ENCODE measurements around the gene CDC42BPA.

Gene CDC42BPA

GRCh38 chr1:227068883-227069282, 249.4 kb downstream of the CDC42BPA start:
- no CpG with 5 or more reads among the region's 2 CpGs for WGBS (ENCODE audit: insufficient coverage, insufficient read length)

GRCh38 chr1:227066999-227067398, 251.3 kb downstream of the CDC42BPA start:
- DNase-seq (ENCODE audit: low read depth, low spot score): no peak
- WGBS (ENCODE audit: insufficient coverage, insufficient read length): no CpG with 5 or more reads among the region's 1 CpG

More at GRCh38 chr1:227068883-227069282, 249.4 kb downstream of the CDC42BPA start:
- no peaks in the 10 kb centered on the region for H3K27me3 ChIP-seq (ENCODE audit: control insufficient read depth, insufficient read depth, low read length)
- no peaks in the 10 kb centered on the region for H3K4me1 ChIP-seq (ENCODE audit: control insufficient read depth, insufficient read depth, low read length)
- H3K27ac ChIP-seq (ENCODE audit: low read length): no peak overlapping the region
- no peak overlapping the region for H3K4me3 ChIP-seq (ENCODE audit: low read length)
- no peak for DNase-seq (ENCODE audit: low read depth, low spot score)
- no peaks in the 10 kb centered on the region for H3K36me3 ChIP-seq (ENCODE audit: control insufficient read depth, insufficient read depth, low read length)
- no peaks in the 10 kb centered on the region for H3K9me3 ChIP-seq (ENCODE audit: control insufficient read depth, insufficient read depth, low read length)

GRCh38 chr1:227065311-227065710, 253.0 kb downstream of the CDC42BPA start:
- DNase-seq (ENCODE audit: low read depth, low spot score): no peak
- H3K9me3 ChIP-seq (ENCODE audit: control insufficient read depth, insufficient read depth, low read length): no peaks in the 10 kb centered on the region
- H3K27ac ChIP-seq (ENCODE audit: low read length): no peak overlapping the region
- H3K4me3 ChIP-seq (ENCODE audit: low read length): no peak overlapping the region
- no CpG with 5 or more reads among the region's 2 CpGs for WGBS (ENCODE audit: insufficient coverage, insufficient read length)
- no peaks in the 10 kb centered on the region for H3K36me3 ChIP-seq (ENCODE audit: control insufficient read depth, insufficient read depth, low read length)
- H3K27me3 ChIP-seq (ENCODE audit: control insufficient read depth, insufficient read depth, low read length): no peaks in the 10 kb centered on the region
- no peaks in the 10 kb centered on the region for H3K4me1 ChIP-seq (ENCODE audit: control insufficient read depth, insufficient read depth, low read length)

More at GRCh38 chr1:227066999-227067398, 251.3 kb downstream of the CDC42BPA start:
- Histone ChIP-seq H3K27ac (ENCODE audit: low read length) (no peak overlapping the region), H3K4me3 (ENCODE audit: low read length) (no peak overlapping the region), H3K36me3 (ENCODE audit: control insufficient read depth, insufficient read depth, low read length) (no peaks in the 10 kb centered on the region), H3K4me1 (ENCODE audit: control insufficient read depth, insufficient read depth, low read length) (no peaks in the 10 kb centered on the region), H3K27me3 (ENCODE audit: control insufficient read depth, insufficient read depth, low read length) (no peaks in the 10 kb centered on the region), H3K9me3 (ENCODE audit: control insufficient read depth, insufficient read depth, low read length) (no peaks in the 10 kb centered on the region)

- no peaks in the 10 kb centered on the region for H3K27me3 ChIP-seq (ENCODE audit: control insufficient read depth, insufficient read depth, low read length)
- no CpG with 5 or more reads among the region's 2 CpGs for WGBS (ENCODE audit: insufficient coverage, insufficient read length)
- no peak overlapping the region for H3K27ac ChIP-seq (ENCODE audit: low read length)
- no peak for DNase-seq (ENCODE audit: low read depth, low spot score)
- H3K4me1 ChIP-seq (ENCODE audit: control insufficient read depth, insufficient read depth, low read length): no peaks in the 10 kb centered on the region
- no peaks in the 10 kb centered on the region for H3K9me3 ChIP-seq (ENCODE audit: control insufficient read depth, insufficient read depth, low read length)
- H3K4me3 ChIP-seq (ENCODE audit: low read length): no peak overlapping the region
- no peaks in the 10 kb centered on the region for H3K36me3 ChIP-seq (ENCODE audit: control insufficient read depth, insufficient read depth, low read length)
Observed at GRCh38 chr1:227062306-227062705, 256.0 kb downstream of the CDC42BPA start.

DNA sequence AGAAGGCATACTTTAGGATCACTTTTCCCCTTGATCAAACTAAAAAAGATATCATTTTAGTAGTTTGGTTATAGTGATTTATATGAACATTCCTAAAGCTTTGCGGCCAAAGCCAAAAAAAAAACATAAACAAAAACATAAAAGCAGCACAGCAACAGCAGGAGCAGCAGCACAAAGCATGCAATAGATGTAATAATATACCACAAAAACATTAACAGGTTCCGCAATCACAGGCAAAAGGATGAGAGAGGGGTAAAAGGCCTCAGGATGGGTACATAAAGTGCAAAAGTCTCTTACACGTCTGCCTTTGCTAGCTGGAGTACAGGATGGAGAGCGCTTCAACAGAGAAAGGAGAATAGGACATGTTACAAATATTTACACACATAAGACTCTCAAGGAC, 259.2 kb downstream of the CDC42BPA start:
- Histone ChIP-seq H3K27me3 (ENCODE audit: control insufficient read depth, insufficient read depth, low read length) (no peaks in the 10 kb centered on the region), H3K27ac (ENCODE audit: low read length) (no peak overlapping the region), H3K36me3 (ENCODE audit: control insufficient read depth, insufficient read depth, low read length) (no peaks in the 10 kb centered on the region), H3K9me3 (ENCODE audit: control insufficient read depth, insufficient read depth, low read length) (no peaks in the 10 kb centered on the region), H3K4me1 (ENCODE audit: control insufficient read depth, insufficient read depth, low read length) (no peaks in the 10 kb centered on the region), H3K4me3 (ENCODE audit: low read length) (no peak overlapping the region)
- DNase-seq (ENCODE audit: low read depth, low spot score): no peak
- WGBS (ENCODE audit: insufficient coverage, insufficient read length): no CpG with 5 or more reads among the region's 4 CpGs

DNA sequence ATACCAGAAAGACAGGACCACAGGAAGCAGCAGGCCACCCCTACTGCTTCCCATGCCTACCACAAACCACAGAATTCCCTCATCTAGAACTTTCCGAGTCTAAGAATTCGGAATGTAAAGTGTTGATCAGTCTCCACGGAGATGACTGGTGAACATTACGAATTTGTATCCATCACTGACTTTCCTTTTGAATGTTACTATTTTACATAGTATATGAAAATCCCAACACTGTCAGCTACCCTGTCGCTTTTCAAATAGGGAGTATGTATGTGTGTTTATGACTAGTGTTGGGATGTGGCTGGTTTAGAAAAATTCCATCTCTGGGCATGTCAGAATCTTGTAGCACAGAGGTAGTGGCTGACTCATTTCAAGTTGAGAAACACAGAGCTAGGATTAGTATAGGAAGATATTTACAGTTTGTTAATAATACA, 260.0 kb downstream of the CDC42BPA start:
- H3K9me3 ChIP-seq (ENCODE audit: control insufficient read depth, insufficient read depth, low read length): no peaks in the 10 kb centered on the region
- no peak overlapping the region for H3K4me3 ChIP-seq (ENCODE audit: low read length)
- no peaks in the 10 kb centered on the region for H3K36me3 ChIP-seq (ENCODE audit: control insufficient read depth, insufficient read depth, low read length)
- WGBS (ENCODE audit: insufficient coverage, insufficient read length): no CpG with 5 or more reads among the region's 5 CpGs
- no peaks in the 10 kb centered on the region for H3K4me1 ChIP-seq (ENCODE audit: control insufficient read depth, insufficient read depth, low read length)
- H3K27ac ChIP-seq (ENCODE audit: low read length): no peak overlapping the region
- DNase-seq (ENCODE audit: low read depth, low spot score): no peak
- H3K27me3 ChIP-seq (ENCODE audit: control insufficient read depth, insufficient read depth, low read length): no peaks in the 10 kb centered on the region

- Histone ChIP-seq H3K27ac (ENCODE audit: low read length) (no peak overlapping the region), H3K4me1 (ENCODE audit: control insufficient read depth, insufficient read depth, low read length) (no peaks in the 10 kb centered on the region), H3K9me3 (ENCODE audit: control insufficient read depth, insufficient read depth, low read length) (no peaks in the 10 kb centered on the region), H3K4me3 (ENCODE audit: low read length) (no peak overlapping the region), H3K36me3 (ENCODE audit: control insufficient read depth, insufficient read depth, low read length) (no peaks in the 10 kb centered on the region), H3K27me3 (ENCODE audit: control insufficient read depth, insufficient read depth, low read length) (no peaks in the 10 kb centered on the region)
- no peak for DNase-seq (ENCODE audit: low read depth, low spot score)
Observed at GRCh38 chr1:227049253-227049652, 269.0 kb downstream of the CDC42BPA start.

GRCh38 chr1:227043755-227044154, 274.5 kb downstream of the CDC42BPA start:
- Histone ChIP-seq H3K36me3 (ENCODE audit: control insufficient read depth, insufficient read depth, low read length) (no peaks in the 10 kb centered on the region; the same call in 1 of the 2 replicates), H3K4me1 (ENCODE audit: control insufficient read depth, insufficient read depth, low read length) (no peaks in the 10 kb centered on the region), H3K4me3 (ENCODE audit: low read length) (no peak overlapping the region), H3K9me3 (ENCODE audit: control insufficient read depth, insufficient read depth, low read length) (no peaks in the 10 kb centered on the region), H3K27me3 (ENCODE audit: control insufficient read depth, insufficient read depth, low read length) (no peaks in the 10 kb centered on the region), H3K27ac (ENCODE audit: low read length) (no peak overlapping the region)
- DNase-seq (ENCODE audit: low read depth, low spot score): no peak
- WGBS (ENCODE audit: insufficient coverage, insufficient read length): no CpG with 5 or more reads among the region's 5 CpGs

GRCh38 chr1:227042292-227042691, 276.0 kb downstream of the CDC42BPA start:
- no peak overlapping the region for H3K27ac ChIP-seq (ENCODE audit: low read length)

GRCh38 chr1:227038401-227038800, 279.9 kb downstream of the CDC42BPA start:
- no peaks in the 10 kb centered on the region; the same call in 1 of the 2 replicates for H3K36me3 ChIP-seq (ENCODE audit: control insufficient read depth, insufficient read depth, low read length)
- H3K4me1 ChIP-seq (ENCODE audit: control insufficient read depth, insufficient read depth, low read length): no peaks in the 10 kb centered on the region
- DNase-seq (ENCODE audit: low read depth, low spot score): no peak
- no peaks in the 10 kb centered on the region for H3K27me3 ChIP-seq (ENCODE audit: control insufficient read depth, insufficient read depth, low read length)
- no peak overlapping the region for H3K27ac ChIP-seq (ENCODE audit: low read length)
- H3K4me3 ChIP-seq (ENCODE audit: low read length): no peak overlapping the region
- WGBS (ENCODE audit: insufficient coverage, insufficient read length): no CpG with 5 or more reads among the region's 1 CpG
- no peaks in the 10 kb centered on the region for H3K9me3 ChIP-seq (ENCODE audit: control insufficient read depth, insufficient read depth, low read length)

More at GRCh38 chr1:227042292-227042691, 276.0 kb downstream of the CDC42BPA start:
- no peaks in the 10 kb centered on the region for H3K27me3 ChIP-seq (ENCODE audit: control insufficient read depth, insufficient read depth, low read length)
- no peaks in the 10 kb centered on the region for H3K4me1 ChIP-seq (ENCODE audit: control insufficient read depth, insufficient read depth, low read length)
- DNase-seq (ENCODE audit: low read depth, low spot score): no peak
- no peak overlapping the region for H3K4me3 ChIP-seq (ENCODE audit: low read length)
- H3K9me3 ChIP-seq (ENCODE audit: control insufficient read depth, insufficient read depth, low read length): no peaks in the 10 kb centered on the region
- WGBS (ENCODE audit: insufficient coverage, insufficient read length): no CpG with 5 or more reads among the region's 3 CpGs
- H3K36me3 ChIP-seq (ENCODE audit: control insufficient read depth, insufficient read depth, low read length): no peaks in the 10 kb centered on the region; the same call in 1 of the 2 replicates

DNA sequence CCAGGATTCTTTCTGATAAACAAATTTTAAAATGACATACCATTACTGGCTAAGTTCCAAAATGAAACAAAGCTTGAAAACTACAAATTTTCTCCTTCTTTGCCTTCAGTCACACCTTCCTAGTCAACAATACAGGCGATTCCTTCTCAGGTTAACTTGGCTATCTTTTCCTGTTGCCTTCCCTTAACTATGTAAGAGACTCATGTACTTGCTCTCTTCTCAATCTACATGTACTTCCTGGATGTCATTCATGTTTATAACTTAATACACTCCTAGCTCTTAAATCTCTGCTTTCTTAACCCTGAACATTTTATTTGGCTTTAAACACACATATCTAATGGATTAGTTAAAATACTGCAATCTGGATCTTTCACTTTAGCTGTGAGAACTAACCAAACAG, 281.2 kb downstream of the CDC42BPA start:
- no peak overlapping the region for H3K4me3 ChIP-seq (ENCODE audit: low read length)
- no peaks in the 10 kb centered on the region for H3K4me1 ChIP-seq (ENCODE audit: control insufficient read depth, insufficient read depth, low read length)
- no peaks in the 10 kb centered on the region for H3K27me3 ChIP-seq (ENCODE audit: control insufficient read depth, insufficient read depth, low read length)
- no peak overlapping the region for H3K27ac ChIP-seq (ENCODE audit: low read length)
- no peaks in the 10 kb centered on the region for H3K9me3 ChIP-seq (ENCODE audit: control insufficient read depth, insufficient read depth, low read length)
- WGBS (ENCODE audit: insufficient coverage, insufficient read length): no CpG with 5 or more reads among the region's 1 CpG
- no peaks in the 10 kb centered on the region; the same call in 1 of the 2 replicates for H3K36me3 ChIP-seq (ENCODE audit: control insufficient read depth, insufficient read depth, low read length)
- no peak for DNase-seq (ENCODE audit: low read depth, low spot score)
